Astrocyte of the cerebellum (primary cell): ENCODE results near the gene PLRG1.
A peak's percentile ranks its signal among the peaks of the same experiment; 100 is the strongest.

Experiments
- DNase-seq: peaks from one replicate; pipeline ENCODE4 v3.0.0-alpha.2; 2011; ENCODE audit warnings: low read depth
- H3K4me3 ChIP-seq: 2 replicates; pipeline ENCODE4 v1.5.1; 2011; ENCODE audit warnings: mild to moderate bottlenecking, low read depth, low read length, moderate library complexity
- CTCF ChIP-seq: IDR thresholded peaks from 2 replicates; pipeline ENCODE4 v1.5.1; 2012; ENCODE audit warnings: low read length, low read depth, moderate library complexity, mild to moderate bottlenecking; ENCODE audit errors: missing control alignments
- in situ Hi-C: cut with HindIII; loops from 2 replicates; pipeline ENCODE4 v1.10.0; 2017; ENCODE audit warnings: low sequenced_read_pairs

PLRG1 gene

GRCh38 chr4:154491341-154492271, 58.6 kb downstream of the PLRG1 start, which contains the start of gene DCHS2:
Gene DCHS2, minus strand, starts transcription at chr4:154491799. Its CDS starts 444 bp downstream, at chr4:154491355.
- in situ Hi-C loops = no loop called here
- no peak for DNase-seq
- H3K4me3 ChIP-seq = peak within 1 kb of the TSS; percentile 32
- TF ChIP-seq CTCF = no peak

DNA sequence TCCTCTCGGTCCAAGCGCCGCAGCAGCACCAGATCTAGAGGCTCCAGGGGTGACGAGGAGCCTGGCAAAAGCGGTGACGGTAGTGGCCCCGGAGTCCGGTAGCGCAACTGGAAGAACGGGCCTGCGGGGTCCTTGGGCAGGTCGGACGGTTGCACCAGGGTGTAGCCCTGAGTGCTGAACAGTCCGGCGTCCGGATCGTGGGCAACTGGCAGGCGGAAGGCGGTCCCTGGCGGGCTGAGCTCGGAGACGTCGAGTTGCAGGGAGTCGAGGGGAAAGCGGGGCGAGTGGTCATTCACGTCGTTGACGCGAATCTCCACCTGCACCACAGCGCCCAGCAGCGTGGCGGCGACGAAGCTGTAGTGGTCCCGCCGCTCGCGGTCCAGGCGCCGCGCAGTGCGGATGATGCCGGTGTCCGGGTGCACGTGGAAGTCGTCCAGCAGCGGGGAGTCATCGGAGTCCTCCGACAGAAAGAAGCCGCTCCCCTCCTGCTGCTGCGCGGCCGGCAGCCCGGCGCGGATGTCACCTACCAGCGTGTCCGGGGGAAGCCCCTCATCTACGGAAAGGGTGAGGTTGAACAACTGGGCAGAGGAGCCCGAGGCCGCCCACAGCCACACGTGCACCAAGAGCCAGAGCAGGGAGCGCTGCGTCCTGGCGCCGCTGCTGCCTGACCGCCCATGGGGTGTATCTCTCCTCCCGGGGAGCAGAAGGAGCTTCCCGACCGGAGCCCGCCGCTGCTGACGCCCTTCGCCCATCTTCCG, 59.4 kb downstream of the PLRG1 start:
- peak overlapping the region; percentile 32 for H3K4me3 ChIP-seq
- DNase-seq = no peak
- in situ Hi-C loops = no loop called here
- TF ChIP-seq CTCF = no peak

GRCh38 chr4:154490234-154490582, 60.0 kb downstream of the PLRG1 start:
- H3K4me3 ChIP-seq = no peak overlapping the region
- DNase-seq = no peak
- in situ Hi-C loops = no loop called here
- no peak for TF ChIP-seq CTCF

DNA sequence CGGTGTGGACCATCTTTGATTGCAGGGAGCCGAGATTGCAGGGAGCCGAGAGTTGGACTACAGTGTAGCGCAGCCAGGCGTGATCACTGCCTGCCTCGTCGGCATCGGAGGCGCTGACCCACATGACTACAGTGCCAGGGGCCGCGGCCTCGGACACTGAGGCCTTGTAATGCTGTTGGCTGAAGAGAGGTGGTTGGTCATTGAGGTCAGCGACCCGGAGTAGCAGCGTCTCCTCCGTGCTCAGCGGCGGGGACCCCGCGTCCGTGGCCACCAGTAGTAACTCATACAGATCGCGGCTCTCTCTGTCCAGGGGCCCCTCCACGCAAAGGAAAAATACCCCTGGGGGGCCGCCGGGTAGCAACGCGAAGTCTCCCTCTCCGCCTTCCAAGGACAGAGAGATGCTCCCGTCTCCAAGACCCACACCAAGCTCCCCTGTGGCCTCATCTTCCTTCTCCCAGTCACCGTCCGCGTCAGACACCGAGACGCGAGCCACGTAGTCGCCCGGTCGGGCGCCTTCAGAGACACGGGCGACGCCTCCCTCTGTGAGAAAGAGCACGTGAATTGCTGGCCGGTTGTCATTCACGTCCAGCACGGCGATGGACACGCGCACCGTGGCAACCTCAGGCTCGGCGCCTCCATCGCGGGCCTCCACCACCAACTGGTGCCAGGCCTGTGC, 60.5 kb downstream of the PLRG1 start:
- in situ Hi-C loops = no loop called here
- no peak overlapping the region for H3K4me3 ChIP-seq
- no peak for DNase-seq
- no peak for TF ChIP-seq CTCF

- H3K4me3 ChIP-seq = no peak overlapping the region
- in situ Hi-C loops = no loop called here
- TF ChIP-seq CTCF = no peak
- DNase-seq = no peak
Measured at GRCh38 chr4:154487145-154487544, 63.1 kb downstream of the PLRG1 start.

GRCh38 chr4:154485127-154485773, 65.0 kb downstream of the PLRG1 start:
- DNase-seq = no peak
- no peak for TF ChIP-seq CTCF
- H3K4me3 ChIP-seq = no peak overlapping the region
- in situ Hi-C loops = no loop called here
